Fibroblast of mammary gland (primary cell): ENCODE measurements around the gene SLC44A3.

Experiments
- DNase-seq: peaks from one replicate; pipeline ENCODE4 v3.0.0-alpha.2; 2010; ENCODE audit warnings: low read depth
- H3K4me3 ChIP-seq: 2 replicates; pipeline ENCODE4 v1.5.1; 2011; ENCODE audit warnings: low read depth, mild to moderate bottlenecking, low read length, moderate library complexity; ENCODE audit not compliant: control insufficient read depth
- TF ChIP-seq, protein P1 (sequence below): conservative IDR thresholded peaks from 2 replicates; pipeline ENCODE4 v1.5.1; 2011; ENCODE audit warnings: low read depth, low read length, inconsistent platforms; ENCODE audit not compliant: control insufficient read depth, insufficient read depth

SLC44A3 gene

DNA sequence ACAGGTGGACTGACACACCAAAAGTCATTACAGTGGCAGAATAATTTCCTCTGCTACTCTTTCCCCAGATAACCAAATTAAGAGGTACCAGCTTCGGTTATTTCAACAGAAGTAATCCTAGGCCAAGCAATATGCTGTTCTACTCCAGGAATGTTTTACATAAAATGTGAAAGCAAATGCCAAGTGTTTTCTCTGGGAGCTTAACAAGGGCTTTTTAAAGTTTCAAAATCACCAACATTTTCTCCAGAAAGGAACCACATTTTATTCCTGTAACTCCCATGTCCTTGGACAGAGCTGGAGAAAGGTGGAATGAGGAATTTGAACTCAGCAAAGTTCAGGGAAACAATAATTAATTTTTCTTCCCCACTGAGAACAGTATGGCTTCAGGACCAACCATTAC is 79.6 kb downstream of the SLC44A3 start:
- TF ChIP-seq, protein P1, sequence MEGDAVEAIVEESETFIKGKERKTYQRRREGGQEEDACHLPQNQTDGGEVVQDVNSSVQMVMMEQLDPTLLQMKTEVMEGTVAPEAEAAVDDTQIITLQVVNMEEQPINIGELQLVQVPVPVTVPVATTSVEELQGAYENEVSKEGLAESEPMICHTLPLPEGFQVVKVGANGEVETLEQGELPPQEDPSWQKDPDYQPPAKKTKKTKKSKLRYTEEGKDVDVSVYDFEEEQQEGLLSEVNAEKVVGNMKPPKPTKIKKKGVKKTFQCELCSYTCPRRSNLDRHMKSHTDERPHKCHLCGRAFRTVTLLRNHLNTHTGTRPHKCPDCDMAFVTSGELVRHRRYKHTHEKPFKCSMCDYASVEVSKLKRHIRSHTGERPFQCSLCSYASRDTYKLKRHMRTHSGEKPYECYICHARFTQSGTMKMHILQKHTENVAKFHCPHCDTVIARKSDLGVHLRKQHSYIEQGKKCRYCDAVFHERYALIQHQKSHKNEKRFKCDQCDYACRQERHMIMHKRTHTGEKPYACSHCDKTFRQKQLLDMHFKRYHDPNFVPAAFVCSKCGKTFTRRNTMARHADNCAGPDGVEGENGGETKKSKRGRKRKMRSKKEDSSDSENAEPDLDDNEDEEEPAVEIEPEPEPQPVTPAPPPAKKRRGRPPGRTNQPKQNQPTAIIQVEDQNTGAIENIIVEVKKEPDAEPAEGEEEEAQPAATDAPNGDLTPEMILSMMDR: no peak
- no peak for DNase-seq
- H3K4me3 ChIP-seq: no peak overlapping the region

DNA sequence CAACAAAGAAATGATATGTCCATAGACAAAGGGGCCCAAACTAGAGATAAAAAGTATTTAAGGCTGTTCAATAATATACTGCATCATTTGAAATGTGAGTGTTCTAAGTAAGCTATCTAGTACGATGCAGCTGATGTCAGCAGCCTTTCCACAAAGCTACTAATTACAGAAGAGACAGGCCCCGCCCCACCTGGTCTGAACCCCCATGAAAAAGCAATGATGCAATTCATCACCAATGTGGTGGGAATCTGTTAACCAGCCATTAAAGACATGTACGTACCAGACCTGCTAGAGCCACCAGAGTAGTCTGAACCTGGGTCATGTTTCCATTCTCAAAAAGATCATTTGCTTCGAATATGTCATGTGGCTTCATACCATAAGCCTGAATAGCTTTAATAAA is 81.7 kb downstream of the SLC44A3 start:
- DNase-seq: peak; percentile 33
- H3K4me3 ChIP-seq: no peak overlapping the region
- TF ChIP-seq, protein P1: no peak

DNA sequence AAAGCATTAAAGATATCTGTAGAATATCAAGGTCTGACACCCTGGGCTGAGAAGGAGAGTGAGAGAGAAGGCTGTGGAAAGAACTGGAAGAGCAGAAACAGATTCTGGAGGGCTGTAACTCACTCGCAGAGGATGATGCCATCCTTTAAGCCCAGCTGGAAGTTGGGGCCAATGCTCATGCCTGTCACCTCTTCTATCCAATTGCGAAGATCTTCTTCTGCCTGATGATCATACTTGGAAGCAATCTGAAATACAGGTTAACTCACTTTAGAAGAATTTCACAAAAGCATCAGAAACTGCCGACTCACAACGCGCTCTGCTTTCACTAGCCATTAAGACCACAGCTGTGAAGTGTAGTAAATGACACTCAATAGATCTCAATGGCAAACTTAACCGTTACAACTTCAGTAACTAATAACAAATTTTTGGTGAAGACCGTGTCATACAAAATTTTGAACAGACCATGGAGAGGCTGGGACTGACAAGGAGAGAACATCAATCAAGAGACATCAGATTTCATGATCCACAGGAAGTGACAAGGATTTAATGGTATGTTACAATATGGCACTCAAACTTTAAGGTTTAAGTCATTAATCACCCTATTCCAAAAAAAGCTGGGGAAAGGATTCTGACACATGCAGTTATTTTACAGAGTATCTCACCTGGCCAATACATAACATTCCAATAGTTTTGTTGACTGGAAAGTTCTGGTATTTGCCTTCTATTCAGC is 83.3 kb downstream of the SLC44A3 start:
- TF ChIP-seq, protein P1: no peak
- H3K4me3 ChIP-seq: no peak overlapping the region
- peak; percentile 40 for DNase-seq

DNA sequence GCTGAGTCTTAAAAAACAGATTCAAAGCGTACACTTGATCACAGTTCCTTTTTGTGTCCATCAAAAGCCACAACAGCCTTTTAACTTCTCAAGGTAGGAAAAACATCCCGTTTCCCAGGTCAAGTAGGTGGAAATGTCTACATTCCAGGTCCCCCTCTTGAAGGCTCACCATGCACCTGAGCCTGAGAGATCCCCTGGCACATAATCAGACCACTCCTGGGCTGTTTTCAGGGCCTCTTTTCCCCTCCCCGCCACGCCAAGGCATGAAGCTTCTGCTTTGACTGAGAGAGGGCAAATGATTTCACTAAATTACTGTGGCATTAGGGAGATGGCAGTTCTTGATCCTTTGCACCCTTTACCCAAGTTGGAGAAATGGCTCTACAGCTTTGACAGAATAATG is 85.0 kb downstream of the SLC44A3 start:
- no peak overlapping the region for H3K4me3 ChIP-seq
- DNase-seq: no peak
- TF ChIP-seq, protein P1: no peak

DNA sequence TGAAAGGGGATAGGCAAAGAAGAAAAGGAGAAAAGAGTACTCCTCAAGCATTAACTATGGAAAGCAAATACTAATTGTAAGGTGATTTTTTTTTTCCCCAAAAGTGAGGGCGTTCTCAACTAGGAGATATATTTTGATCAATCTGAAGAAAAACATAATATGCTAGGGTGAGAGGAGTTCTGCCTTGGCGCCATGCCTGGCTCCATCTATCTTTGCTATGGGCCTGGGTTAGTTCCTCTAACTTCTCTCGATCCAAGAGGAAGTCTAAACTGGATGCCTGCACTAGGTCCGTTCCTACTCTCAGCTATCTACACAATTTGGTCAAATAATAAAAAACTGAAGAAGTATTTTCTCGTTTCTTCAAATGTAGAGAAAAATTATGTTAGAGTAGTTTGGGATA is 86.2 kb downstream of the SLC44A3 start:
- H3K4me3 ChIP-seq: no peak overlapping the region
- no peak for DNase-seq

DNA sequence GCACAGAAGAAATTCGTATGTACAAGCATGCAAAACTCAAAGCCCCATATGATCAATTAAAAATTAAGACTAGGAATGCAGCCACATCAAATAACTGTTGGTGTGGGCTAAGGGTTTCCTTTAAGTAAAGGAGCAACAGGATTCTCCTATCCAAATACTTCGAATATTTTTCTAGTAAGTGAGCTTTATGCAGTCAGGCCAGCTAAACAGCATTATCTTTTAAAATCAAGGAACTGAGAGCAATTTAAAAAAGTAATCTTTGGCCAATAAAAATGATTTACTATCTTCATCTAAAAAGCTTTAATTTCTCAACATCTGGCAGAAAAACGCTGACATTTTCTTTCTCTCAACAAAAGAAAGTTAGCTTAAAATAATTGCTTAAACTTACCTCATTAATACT is 87.0 kb downstream of the SLC44A3 start:
- H3K4me3 ChIP-seq: no peak overlapping the region
- no peak for DNase-seq
- TF ChIP-seq, protein P1: no peak

More for the DNA sequence above, 86.2 kb downstream of the SLC44A3 start:
- TF ChIP-seq, protein P1: no peak
